MM.1S (cell line): ENCODE data around the gene EPHA10.

ENCODE experiments used
- DNase-seq: peaks from one replicate; pipeline ENCODE4 v3.0.0-alpha.2; 2015
- H2AFZ ChIP-seq: fragments of 300-600 bp; sonication (generic); 2 replicates; pipeline ENCODE4 v1.6.0; 2016; ENCODE audit warnings: antibody characterized with exemption, low read length
- H3F3A ChIP-seq: fragments of 300-600 bp; sonication (generic); 2 replicates; pipeline ENCODE4 v1.6.1; 2016; ENCODE audit warnings: mild to moderate bottlenecking, antibody characterized with exemption, low read length, moderate library complexity, mixed read lengths; ENCODE audit not compliant: insufficient read depth
- H3K27ac ChIP-seq: fragments of 300-600 bp; sonication (generic); 2 replicates; pipeline ENCODE4 v1.5.1; 2016; ENCODE audit warnings: mild to moderate bottlenecking, low read length
- H3K27me3 ChIP-seq: fragments of 300-600 bp; sonication (generic); replicated peaks from 2 replicates; pipeline ENCODE4 v1.6.0; 2016; ENCODE audit warnings: low read length; ENCODE audit not compliant: insufficient read depth
- H3K36me3 ChIP-seq: fragments of 300-600 bp; sonication (generic); replicated peaks from 2 replicates; pipeline ENCODE4 v1.6.1; 2016; ENCODE audit warnings: mild to moderate bottlenecking, low read length, mixed read lengths; ENCODE audit not compliant: insufficient read depth
- H3K4me1 ChIP-seq: fragments of 300-600 bp; sonication (generic); 2 replicates; pipeline ENCODE4 v1.6.1; 2016; ENCODE audit warnings: low read length, mixed read lengths
- H3K4me2 ChIP-seq: fragments of 300-600 bp; sonication (generic); 2 replicates; pipeline ENCODE4 v1.6.0; 2016; ENCODE audit warnings: low read depth, low read length
- H3K4me3 ChIP-seq: fragments of 300-600 bp; sonication (generic); 2 replicates; pipeline ENCODE4 v1.5.1; 2016; ENCODE audit warnings: low read length, mixed read lengths
- H3K79me2 ChIP-seq: fragments of 300-600 bp; sonication (generic); 2 replicates; pipeline ENCODE4 v1.6.1; 2016; ENCODE audit warnings: mixed run types, low read length, mixed read lengths
- H3K9ac ChIP-seq: fragments of 300-600 bp; sonication (generic); 2 replicates; pipeline ENCODE4 v1.6.1; 2016; ENCODE audit warnings: low read length, mixed read lengths
- H3K9me2 ChIP-seq: fragments of 300-600 bp; sonication (generic); replicated peaks from 2 replicates; pipeline ENCODE4 v1.6.1; 2016; ENCODE audit warnings: mild to moderate bottlenecking, low read length, mixed read lengths; ENCODE audit not compliant: insufficient read depth
- H3K9me3 ChIP-seq: fragments of 300-600 bp; sonication (generic); replicated peaks from 2 replicates; pipeline ENCODE4 v1.6.1; 2016; ENCODE audit warnings: mild to moderate bottlenecking, low read length, mixed read lengths; ENCODE audit not compliant: insufficient read depth
- H4K20me1 ChIP-seq: fragments of 300-600 bp; sonication (generic); 2 replicates; pipeline ENCODE4 v1.6.1; 2016; ENCODE audit warnings: mild to moderate bottlenecking, low read length, moderate library complexity, mixed read lengths; ENCODE audit not compliant: insufficient read depth
- EZH2 ChIP-seq: fragments of 300-600 bp; sonication (generic); optimal IDR thresholded peaks from 2 replicates; pipeline ENCODE3; 2017; ENCODE audit warnings: low read depth, mild to moderate bottlenecking, antibody characterized with exemption, low read length, mixed read lengths
- EZH2phosphoT487 ChIP-seq: fragments of 300-600 bp; sonication (generic); IDR thresholded peaks from 2 replicates; pipeline ENCODE4 v1.6.1; 2018; ENCODE audit warnings: antibody characterized with exemption, low read length
- TF ChIP-seq, protein P1 (sequence below): fragments of 300-600 bp; sonication (generic); IDR thresholded peaks from 2 replicates; pipeline ENCODE4 v1.5.1; 2016; ENCODE audit warnings: antibody characterized with exemption, low read length, mixed read lengths

The EPHA10 gene

DNA sequence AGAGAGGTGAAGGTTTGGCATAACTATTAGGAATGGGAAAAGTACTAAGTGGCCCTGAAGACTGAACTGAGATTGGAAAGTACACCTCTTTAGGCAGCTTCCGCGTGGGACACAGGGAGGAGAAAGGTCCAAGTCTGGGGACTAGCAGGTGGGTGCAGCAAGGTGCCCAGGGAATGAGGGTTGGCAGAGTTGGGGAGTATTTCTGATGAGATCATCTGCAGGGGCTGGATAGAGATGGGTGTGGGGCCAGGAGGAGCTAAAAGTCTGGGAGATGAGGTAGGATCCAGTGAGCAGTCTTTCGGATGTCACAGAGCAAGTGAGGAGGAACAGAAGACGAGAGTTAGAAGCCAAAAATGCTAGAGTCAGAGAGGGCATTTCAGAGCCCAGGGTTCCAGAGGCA lies 36.5 kb downstream of the EPHA10 start:
- no peak overlapping the region for H3K4me2 ChIP-seq
- H3F3A ChIP-seq, result no peaks in the 10 kb centered on the region
- no peak for TF ChIP-seq EZH2
- TF ChIP-seq, protein P1, sequence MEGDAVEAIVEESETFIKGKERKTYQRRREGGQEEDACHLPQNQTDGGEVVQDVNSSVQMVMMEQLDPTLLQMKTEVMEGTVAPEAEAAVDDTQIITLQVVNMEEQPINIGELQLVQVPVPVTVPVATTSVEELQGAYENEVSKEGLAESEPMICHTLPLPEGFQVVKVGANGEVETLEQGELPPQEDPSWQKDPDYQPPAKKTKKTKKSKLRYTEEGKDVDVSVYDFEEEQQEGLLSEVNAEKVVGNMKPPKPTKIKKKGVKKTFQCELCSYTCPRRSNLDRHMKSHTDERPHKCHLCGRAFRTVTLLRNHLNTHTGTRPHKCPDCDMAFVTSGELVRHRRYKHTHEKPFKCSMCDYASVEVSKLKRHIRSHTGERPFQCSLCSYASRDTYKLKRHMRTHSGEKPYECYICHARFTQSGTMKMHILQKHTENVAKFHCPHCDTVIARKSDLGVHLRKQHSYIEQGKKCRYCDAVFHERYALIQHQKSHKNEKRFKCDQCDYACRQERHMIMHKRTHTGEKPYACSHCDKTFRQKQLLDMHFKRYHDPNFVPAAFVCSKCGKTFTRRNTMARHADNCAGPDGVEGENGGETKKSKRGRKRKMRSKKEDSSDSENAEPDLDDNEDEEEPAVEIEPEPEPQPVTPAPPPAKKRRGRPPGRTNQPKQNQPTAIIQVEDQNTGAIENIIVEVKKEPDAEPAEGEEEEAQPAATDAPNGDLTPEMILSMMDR, result no peak
- TF ChIP-seq EZH2phosphoT487, result no peak
- H3K4me1 ChIP-seq, result no peaks in the 10 kb centered on the region
- no peaks in the 10 kb centered on the region for H3K79me2 ChIP-seq
- no peak overlapping the region for H2AFZ ChIP-seq
- H3K4me3 ChIP-seq, result no peak overlapping the region
- no peaks in the 10 kb centered on the region for H3K36me3 ChIP-seq
- no peaks in the 10 kb centered on the region for H4K20me1 ChIP-seq
- no peaks in the 10 kb centered on the region for H3K27me3 ChIP-seq
- DNase-seq, result no peak
- H3K9me3 ChIP-seq, result no peaks in the 10 kb centered on the region
- H3K9ac ChIP-seq, result no peak overlapping the region
- H3K27ac ChIP-seq, result no peak overlapping the region
- no peaks in the 10 kb centered on the region for H3K9me2 ChIP-seq

DNA sequence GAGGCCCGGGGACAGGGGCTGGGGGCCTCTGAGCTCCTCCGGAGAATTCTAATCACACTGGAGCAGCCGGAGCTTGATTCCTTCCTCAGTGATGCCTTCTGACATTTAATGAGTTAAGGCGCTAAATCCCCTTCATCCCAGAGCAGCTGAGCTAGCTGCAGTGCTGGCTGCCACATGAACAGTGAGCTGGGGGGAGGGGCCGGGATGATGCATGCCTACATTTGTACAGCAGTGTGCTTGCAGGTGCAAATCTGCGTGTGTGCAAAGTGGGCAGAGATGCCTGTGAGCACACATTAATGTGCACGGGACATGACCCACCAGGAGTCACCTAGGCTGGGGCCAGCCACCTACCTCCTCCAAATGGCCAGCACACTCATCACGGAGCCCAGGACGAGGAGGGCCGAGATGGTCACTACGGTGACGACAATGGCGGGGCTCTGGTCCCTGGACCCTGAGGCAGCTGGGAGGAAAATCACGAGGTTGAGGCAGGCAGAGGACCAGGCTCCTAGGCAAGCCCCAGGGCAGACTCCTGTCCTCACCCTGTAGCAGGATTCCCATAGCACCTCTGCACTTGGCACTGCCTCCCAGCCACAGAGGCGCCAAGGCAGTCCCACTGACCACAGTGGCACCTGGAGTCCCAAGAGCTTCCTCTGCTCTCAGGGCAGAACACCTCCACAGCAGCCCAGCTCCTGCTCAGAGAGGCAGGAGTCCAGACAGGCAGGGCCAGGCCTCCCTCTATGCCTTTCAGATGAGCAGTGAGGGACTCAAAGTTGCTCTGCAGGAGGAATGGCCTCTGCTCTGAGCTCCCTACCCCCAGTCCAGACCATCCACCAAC lies 38.0 kb downstream of the EPHA10 start:
- Histone ChIP-seq H3K4me1 (no peaks in the 10 kb centered on the region), H3K4me3 (no peak overlapping the region), H2AFZ (no peak overlapping the region), H4K20me1 (no peaks in the 10 kb centered on the region), H3F3A (no peaks in the 10 kb centered on the region), H3K79me2 (no peaks in the 10 kb centered on the region), H3K27me3 (no peaks in the 10 kb centered on the region), H3K27ac (no peak overlapping the region), H3K36me3 (no peaks in the 10 kb centered on the region), H3K9me2 (no peaks in the 10 kb centered on the region), H3K9me3 (no peaks in the 10 kb centered on the region), H3K9ac (no peak overlapping the region), H3K4me2 (no peak overlapping the region)
- no peak for DNase-seq
- TF ChIP-seq EZH2phosphoT487, result no peak
- no peak for TF ChIP-seq EZH2
- TF ChIP-seq, protein P1, result no peak

DNA sequence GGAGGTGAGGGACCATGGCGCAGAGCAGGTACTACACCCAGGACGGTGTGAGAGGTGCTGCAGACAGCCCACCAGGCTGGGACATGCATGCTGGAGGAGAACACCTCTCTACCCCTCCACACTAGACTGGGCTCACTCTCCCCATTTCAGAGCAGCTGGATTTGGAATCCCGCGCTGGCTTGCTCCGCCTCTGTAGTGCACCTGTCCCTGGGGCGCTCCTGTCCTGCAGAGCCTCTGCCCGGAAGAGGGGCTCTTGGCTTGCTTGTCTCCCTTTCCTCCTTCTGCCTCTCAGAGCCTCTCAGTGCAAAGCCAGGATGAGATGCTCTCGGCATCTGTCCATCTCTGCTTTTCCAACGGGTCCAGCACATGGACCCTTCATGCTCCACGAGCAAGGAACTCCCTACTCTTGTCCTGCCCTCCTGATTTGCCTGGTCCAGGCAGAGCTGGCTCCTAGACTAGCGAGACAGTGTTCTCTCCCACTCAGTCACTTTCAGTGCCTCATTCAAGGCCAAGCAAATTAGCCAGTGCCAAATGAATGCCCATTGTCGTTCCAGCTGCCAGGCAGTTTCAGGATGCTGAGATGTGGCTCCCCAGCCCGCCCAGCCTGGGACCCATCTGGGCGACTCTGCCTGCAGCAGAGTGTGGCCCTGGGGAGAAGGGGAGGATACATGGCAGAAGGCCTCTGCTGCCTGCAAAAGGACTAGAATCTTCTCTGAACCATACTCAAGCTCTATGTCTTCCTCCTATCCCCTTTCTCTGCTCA lies 38.9 kb downstream of the EPHA10 start:
- H3K27ac ChIP-seq, result no peak overlapping the region
- TF ChIP-seq, protein P1, result no peak
- TF ChIP-seq EZH2 (no peak), EZH2phosphoT487 (no peak)

More for the DNA sequence above, 38.9 kb downstream of the EPHA10 start:
- no peaks in the 10 kb centered on the region for H3K36me3 ChIP-seq
- no peak overlapping the region for H3K4me3 ChIP-seq
- H3K9me3 ChIP-seq, result no peaks in the 10 kb centered on the region
- H3K4me1 ChIP-seq, result no peaks in the 10 kb centered on the region
- no peaks in the 10 kb centered on the region for H3K27me3 ChIP-seq
- no peaks in the 10 kb centered on the region for H3K79me2 ChIP-seq
- DNase-seq, result no peak
- no peaks in the 10 kb centered on the region for H4K20me1 ChIP-seq
- no peaks in the 10 kb centered on the region for H3K9me2 ChIP-seq
- H3F3A ChIP-seq, result no peaks in the 10 kb centered on the region
- H3K4me2 ChIP-seq, result no peak overlapping the region
- H3K9ac ChIP-seq, result no peak overlapping the region
- H2AFZ ChIP-seq, result no peak overlapping the region
